Measurements from ENCODE around the gene GUCY2F.

The GUCY2F gene

DNA sequence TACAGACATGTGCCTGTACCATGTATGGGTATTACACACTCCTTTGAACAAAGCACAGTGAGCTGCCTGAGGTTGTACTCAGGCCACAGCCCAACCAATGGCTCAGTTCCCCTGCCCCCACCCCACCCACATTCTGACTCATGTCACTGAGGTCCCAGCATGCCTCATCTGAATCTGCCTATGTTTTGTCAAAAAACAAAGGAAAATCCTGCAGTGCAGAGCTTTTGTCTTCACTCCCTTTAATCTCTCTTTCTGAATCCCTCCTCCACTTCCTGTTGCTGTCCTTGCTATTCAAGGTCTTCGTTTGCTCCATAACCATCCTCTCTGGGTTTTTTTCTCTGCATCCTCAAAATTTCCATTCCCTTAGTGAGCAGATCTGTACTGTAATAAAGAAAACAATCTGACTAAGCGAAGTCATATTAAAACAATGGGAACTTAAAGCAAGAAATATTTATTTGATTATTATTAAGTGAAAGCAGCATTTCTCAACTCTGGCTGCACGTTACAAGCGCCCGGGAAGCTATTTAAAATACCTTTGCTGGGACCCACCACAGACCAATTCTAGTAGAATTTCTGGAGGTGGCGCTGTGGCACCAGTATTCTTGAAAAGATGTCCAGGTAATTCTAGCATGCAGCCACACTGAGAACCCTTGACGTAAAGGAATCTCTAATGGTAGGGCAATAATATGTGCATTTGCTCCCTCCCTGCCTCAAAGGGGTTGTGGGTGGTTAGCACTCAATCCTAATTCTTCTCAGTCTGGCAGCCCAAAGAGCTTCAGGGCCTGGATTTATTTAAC is 8.7 kb downstream of the GUCY2F start:
- in situ Hi-C loops (cut with MboI; ENCODE audit: low sequenced_read_pairs, unreplicated experiment): loop anchor here (10.0 kb wide), 1 partner anchor 672 kb away; no protein-coding TSS in a partner anchor
- TF ChIP-seq, protein P1, sequence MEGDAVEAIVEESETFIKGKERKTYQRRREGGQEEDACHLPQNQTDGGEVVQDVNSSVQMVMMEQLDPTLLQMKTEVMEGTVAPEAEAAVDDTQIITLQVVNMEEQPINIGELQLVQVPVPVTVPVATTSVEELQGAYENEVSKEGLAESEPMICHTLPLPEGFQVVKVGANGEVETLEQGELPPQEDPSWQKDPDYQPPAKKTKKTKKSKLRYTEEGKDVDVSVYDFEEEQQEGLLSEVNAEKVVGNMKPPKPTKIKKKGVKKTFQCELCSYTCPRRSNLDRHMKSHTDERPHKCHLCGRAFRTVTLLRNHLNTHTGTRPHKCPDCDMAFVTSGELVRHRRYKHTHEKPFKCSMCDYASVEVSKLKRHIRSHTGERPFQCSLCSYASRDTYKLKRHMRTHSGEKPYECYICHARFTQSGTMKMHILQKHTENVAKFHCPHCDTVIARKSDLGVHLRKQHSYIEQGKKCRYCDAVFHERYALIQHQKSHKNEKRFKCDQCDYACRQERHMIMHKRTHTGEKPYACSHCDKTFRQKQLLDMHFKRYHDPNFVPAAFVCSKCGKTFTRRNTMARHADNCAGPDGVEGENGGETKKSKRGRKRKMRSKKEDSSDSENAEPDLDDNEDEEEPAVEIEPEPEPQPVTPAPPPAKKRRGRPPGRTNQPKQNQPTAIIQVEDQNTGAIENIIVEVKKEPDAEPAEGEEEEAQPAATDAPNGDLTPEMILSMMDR (IDR thresholded peaks at IDR 0.05; ENCODE audit: borderline replicate concordance, control extremely low read depth, extremely low read depth, insufficient read depth, missing control alignments): peak; percentile 13
- peak; percentile 11 for DNase-seq (ENCODE audit: low spot score)

DNA sequence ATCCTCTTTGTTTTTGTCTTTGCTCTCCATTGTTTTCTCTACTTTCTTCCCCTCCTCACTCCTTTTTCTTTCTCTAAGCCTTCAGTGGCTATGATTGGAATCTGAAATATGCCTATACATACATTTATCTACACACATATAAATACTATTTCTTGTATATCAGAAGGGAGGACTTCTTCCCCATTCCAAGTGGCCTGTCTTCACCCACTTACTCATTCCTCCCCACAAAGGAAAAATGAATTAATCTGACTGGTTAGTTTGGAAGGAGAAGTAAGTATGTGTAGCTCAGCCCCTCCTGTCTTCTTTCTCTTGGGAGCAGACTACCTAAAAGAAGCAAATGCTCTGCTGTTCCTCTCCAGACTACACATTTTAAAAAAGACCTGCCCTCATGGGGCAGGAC is 17.7 kb downstream of the GUCY2F start:
- TF ChIP-seq, protein P1 (IDR thresholded peaks at IDR 0.05; ENCODE audit: borderline replicate concordance, control extremely low read depth, extremely low read depth, insufficient read depth, missing control alignments): no peak
- no peak for DNase-seq (ENCODE audit: low spot score)
- in situ Hi-C loops (cut with MboI; ENCODE audit: low sequenced_read_pairs, unreplicated experiment): no loop called here

DNA sequence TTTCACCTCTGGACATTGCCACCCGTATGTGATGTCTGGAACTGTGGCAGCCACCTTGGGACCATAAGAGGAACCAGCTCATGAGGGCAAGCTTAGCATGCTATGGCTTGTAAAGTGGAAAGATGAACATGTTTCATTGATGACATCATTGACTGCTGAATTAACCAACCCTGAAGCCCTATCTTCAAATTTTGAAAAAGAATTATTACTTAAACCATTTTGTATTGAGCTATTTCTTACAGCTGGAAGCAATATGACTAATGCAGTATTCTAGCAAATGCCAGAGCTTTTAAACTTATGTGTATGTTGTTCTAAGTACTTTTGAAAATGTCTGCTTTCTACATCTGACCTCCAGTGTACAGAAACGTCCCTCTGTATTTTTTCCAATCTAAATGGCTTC is 18.1 kb downstream of the GUCY2F start:
- in situ Hi-C loops (cut with MboI; ENCODE audit: low sequenced_read_pairs, unreplicated experiment): no loop called here
- DNase-seq (ENCODE audit: low spot score): no peak
- TF ChIP-seq, protein P1 (IDR thresholded peaks at IDR 0.05; ENCODE audit: borderline replicate concordance, control extremely low read depth, extremely low read depth, insufficient read depth, missing control alignments): no peak

DNA sequence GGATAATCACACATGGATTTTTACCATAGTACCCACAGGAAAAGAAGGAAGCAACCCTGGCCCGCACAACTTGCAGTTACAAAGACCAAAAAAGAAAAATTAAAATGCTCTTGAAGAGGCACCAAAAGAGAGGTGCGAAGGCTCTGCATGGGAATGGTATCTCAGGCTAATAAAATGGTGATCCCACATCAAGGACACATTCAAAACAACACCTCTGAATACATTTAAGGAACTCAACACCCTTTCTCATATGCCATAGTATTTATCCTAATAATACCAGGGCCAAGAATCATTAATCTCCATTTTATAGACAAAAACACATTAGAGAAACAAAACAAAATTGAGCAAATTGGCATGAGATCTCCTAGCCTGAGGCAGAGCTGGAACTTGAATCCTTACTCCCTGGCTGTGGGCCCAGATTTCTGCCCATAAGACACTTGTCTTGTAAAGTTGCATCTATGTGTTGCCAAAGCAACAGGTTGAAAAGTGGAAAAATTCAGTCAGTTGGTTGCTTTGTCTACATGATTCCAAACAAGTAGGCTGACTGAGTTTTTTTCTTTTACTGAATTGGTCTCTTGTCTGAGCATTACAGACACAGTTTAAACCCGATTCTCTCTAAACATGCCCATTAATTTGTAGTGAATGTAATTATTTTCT is 33.5 kb downstream of the GUCY2F start:
- in situ Hi-C loops (cut with MboI; ENCODE audit: low sequenced_read_pairs, unreplicated experiment): no loop called here
- TF ChIP-seq, protein P1 (IDR thresholded peaks at IDR 0.05; ENCODE audit: borderline replicate concordance, control extremely low read depth, extremely low read depth, insufficient read depth, missing control alignments): no peak
- DNase-seq (ENCODE audit: low spot score): no peak

DNA sequence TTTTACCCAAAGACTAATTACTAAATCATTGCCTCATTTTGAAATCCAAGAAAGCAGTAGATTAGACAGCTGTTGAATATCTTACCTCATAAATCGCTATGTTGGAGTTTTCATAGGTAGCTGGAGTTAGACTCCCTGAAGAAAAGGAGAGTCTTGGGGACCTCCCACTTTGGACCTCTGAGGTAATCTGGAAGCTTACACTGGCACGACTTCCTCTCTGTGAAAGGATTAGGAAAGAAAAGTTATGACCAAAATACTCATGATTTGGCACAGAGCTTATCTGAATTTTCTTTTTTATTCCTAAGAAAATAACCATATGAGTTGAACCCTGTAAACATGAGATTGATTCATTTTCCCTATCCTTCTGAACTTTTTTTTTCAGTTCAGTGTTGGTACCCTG is 40.6 kb downstream of the GUCY2F start:
- no peak for DNase-seq (ENCODE audit: low spot score)
- in situ Hi-C loops (cut with MboI; ENCODE audit: low sequenced_read_pairs, unreplicated experiment): no loop called here
- TF ChIP-seq, protein P1 (IDR thresholded peaks at IDR 0.05; ENCODE audit: borderline replicate concordance, control extremely low read depth, extremely low read depth, insufficient read depth, missing control alignments): no peak

DNA sequence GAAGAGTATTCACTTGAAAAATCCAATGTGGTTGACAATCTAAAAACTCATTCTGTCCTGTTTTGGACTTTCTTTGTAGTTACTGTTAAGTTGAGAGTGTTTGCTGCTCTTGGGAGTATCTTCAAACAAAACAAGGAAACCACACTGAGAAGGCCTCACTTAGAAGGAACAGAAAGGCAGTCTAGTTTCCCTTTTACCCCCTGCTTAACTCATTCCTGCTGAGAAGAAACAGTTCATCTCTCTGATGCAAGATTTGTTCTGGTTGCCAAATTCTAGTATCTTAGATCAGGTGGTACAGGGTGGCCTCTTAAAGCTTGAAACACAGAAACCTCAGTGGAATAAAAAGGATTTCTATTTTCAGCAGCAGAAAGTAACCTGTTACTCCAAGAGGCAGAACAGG is 41.4 kb downstream of the GUCY2F start:
- peak; percentile 10 for DNase-seq (ENCODE audit: low spot score)
- TF ChIP-seq, protein P1 (IDR thresholded peaks at IDR 0.05; ENCODE audit: borderline replicate concordance, control extremely low read depth, extremely low read depth, insufficient read depth, missing control alignments): no peak
- in situ Hi-C loops (cut with MboI; ENCODE audit: low sequenced_read_pairs, unreplicated experiment): no loop called here

Measured in GM13976 (cell line).